Hematopoietic multipotent progenitor cell treated with erythropoietin and hydrocortisone succinate and interleukin-3 and kit ligand, for 17 days (in vitro differentiated cells): Measurements from ENCODE around the gene CKAP2L.
"Not testable (repeated sequence)": the region's sequence is repeated elsewhere in the genome, so short reads cannot be mapped to it uniquely, and the experiment has no call there.

ENCODE experiments used
- DNase-seq: peaks from one replicate; pipeline ENCODE4 v3.0.0-alpha.2; 2015; ENCODE audit warnings: low spot score

Gene CKAP2L

GRCh38 chr2:112709703-112710102 lies 54.7 kb downstream of the CKAP2L start:
- DNase-seq = no peak

- DNase-seq = no peak
Observed at GRCh38 chr2:112708968-112709367, 55.4 kb downstream of the CKAP2L start.

- not testable (repeated sequence) for DNase-seq
Observed at GRCh38 chr2:112706947-112707346, 57.5 kb downstream of the CKAP2L start.

- peak; percentile 42 for DNase-seq
Observed at GRCh38 chr2:112706170-112706664, 58.2 kb downstream of the CKAP2L start.

- no peak for DNase-seq
Observed at GRCh38 chr2:112705575-112705974, 58.8 kb downstream of the CKAP2L start.

GRCh38 chr2:112703684-112704083 lies 60.7 kb downstream of the CKAP2L start:
- no peak for DNase-seq

- no peak for DNase-seq
Observed at GRCh38 chr2:112701052-112701451, 63.4 kb downstream of the CKAP2L start.

GRCh38 chr2:112699984-112700667 lies 64.3 kb downstream of the CKAP2L start:
- no peak for DNase-seq

- no peak for DNase-seq
Observed at GRCh38 chr2:112698834-112699515, 65.4 kb downstream of the CKAP2L start.

GRCh38 chr2:112694182-112694581 lies 70.2 kb downstream of the CKAP2L start:
- DNase-seq = no peak

- no peak for DNase-seq
Observed at GRCh38 chr2:112693596-112693995, 70.8 kb downstream of the CKAP2L start.

GRCh38 chr2:112692918-112693317 lies 71.5 kb downstream of the CKAP2L start:
- DNase-seq = peak; percentile 46

GRCh38 chr2:112692495-112692911 lies 71.9 kb downstream of the CKAP2L start:
- peak; percentile 85 for DNase-seq

GRCh38 chr2:112691881-112692281 lies 72.5 kb downstream of the CKAP2L start:
- no peak for DNase-seq

GRCh38 chr2:112690853-112691401 lies 73.5 kb downstream of the CKAP2L start:
- DNase-seq = peak; percentile 85

- DNase-seq = no peak
Observed at GRCh38 chr2:112688086-112688880, 76.1 kb downstream of the CKAP2L start.

GRCh38 chr2:112687522-112687921 lies 76.9 kb downstream of the CKAP2L start:
- no peak for DNase-seq
